AG09309 (cell line): ENCODE data around the gene UBE2G1.

Experiments used
- DNase-seq: peaks from one replicate; pipeline ENCODE4 v3.0.0-alpha.2; 2010; ENCODE audit warnings: low read depth
- H3K4me3 ChIP-seq: 2 replicates; pipeline ENCODE4 v1.5.1; 2011; ENCODE audit warnings: mild to moderate bottlenecking, low read depth, low read length, moderate library complexity; ENCODE audit not compliant: control insufficient read depth
- CTCF ChIP-seq: IDR thresholded peaks from 2 replicates; pipeline ENCODE4 v1.5.1; 2011; ENCODE audit warnings: mild to moderate bottlenecking, low read depth, low read length, inconsistent platforms; ENCODE audit not compliant: insufficient read depth, control insufficient read depth; ENCODE audit errors: missing control alignments

UBE2G1 gene

GRCh38 chr17:4366327-4367063 is at the start of gene UBE2G1:
TSS of gene UBE2G1 (minus strand) at chr17:4366675. CDS start at chr17:4366316, 359 bp downstream.
- peak; percentile 77 for DNase-seq
- peak within 1 kb of the TSS; percentile 54 for H3K4me3 ChIP-seq
- TF ChIP-seq CTCF, result peak; percentile 20

- H3K4me3 ChIP-seq, result no peak overlapping the region
- peak; percentile 94 for TF ChIP-seq CTCF
Measured at GRCh38 chr17:4412933-4413831, 46.7 kb upstream of the UBE2G1 start.

GRCh38 chr17:4411201-4411600 is 44.7 kb upstream of the UBE2G1 start:
- no peak for TF ChIP-seq CTCF
- H3K4me3 ChIP-seq, result no peak overlapping the region
- no peak for DNase-seq

More at GRCh38 chr17:4412933-4413831, 46.7 kb upstream of the UBE2G1 start:
- peak; percentile 46 for DNase-seq

- DNase-seq, result no peak
- H3K4me3 ChIP-seq, result no peak overlapping the region
- TF ChIP-seq CTCF, result no peak
Measured at GRCh38 chr17:4409659-4410058, 43.2 kb upstream of the UBE2G1 start.

- H3K4me3 ChIP-seq, result no peak overlapping the region
- TF ChIP-seq CTCF, result no peak
- DNase-seq, result no peak
Measured at GRCh38 chr17:4407851-4408250, 41.4 kb upstream of the UBE2G1 start.

GRCh38 chr17:4407216-4407615 is 40.7 kb upstream of the UBE2G1 start:
- no peak for TF ChIP-seq CTCF
- no peak for DNase-seq

More at GRCh38 chr17:4407216-4407615, 40.7 kb upstream of the UBE2G1 start:
- H3K4me3 ChIP-seq, result no peak overlapping the region
